DMS53 treated with DMSO at 0.1 percent for 48 hours (cell line): ENCODE measurements around the gene SLC22A13.
"Not testable (repeated sequence)": the region's sequence is repeated elsewhere in the genome, so short reads cannot be mapped to it uniquely, and the experiment has no call there.

Experiments
- DNase-seq: peaks from one replicate; lab custom pipeline; 2025; ENCODE audit not compliant: unreplicated experiment; lab: John Stamatoyannopoulos, UW

The SLC22A13 gene

GRCh38 chr3:38297053-38297452 is 31.4 kb downstream of the SLC22A13 start:
- not testable (repeated sequence) for DNase-seq

DNA sequence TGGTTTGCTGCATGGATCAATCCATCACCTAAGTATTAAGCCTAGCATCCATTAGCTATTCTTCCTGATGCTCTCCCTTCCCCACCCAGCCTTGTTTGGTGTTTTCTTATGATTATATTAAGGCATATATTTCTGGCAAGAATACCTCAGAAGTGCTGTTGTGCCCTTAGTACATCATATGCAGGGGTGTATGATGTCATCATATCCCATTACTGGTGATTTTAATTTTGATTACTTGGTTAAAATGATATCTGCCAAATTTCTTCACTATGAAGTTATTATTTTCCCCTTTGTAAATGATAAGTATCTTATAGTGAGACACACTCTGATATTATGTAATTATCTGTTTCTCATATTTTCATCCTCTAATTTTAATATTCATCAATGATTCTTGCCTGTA is 31.9 kb downstream of the SLC22A13 start:
- no peak for DNase-seq

- DNase-seq, result no peak
Observed at GRCh38 chr3:38297947-38298711, 32.5 kb downstream of the SLC22A13 start.

DNA sequence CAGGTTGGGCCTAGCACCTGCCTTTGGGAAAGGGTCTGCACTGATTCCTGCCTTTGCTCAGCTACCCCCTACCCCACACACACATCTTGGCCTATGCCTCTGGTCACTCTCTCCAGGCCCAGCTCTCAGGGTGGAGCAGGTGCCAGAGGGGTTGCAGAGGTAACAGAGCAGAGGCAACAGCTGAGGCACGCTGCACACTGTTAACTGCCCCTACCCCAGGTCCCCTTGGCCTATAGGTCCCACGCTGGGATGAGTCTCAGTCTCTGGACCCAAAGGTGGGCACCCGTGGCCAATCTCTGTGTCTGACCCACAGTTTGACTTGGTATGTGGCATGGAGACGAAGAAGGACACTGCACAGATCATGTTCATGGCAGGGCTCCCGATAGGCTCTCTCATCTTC is 41.3 kb downstream of the SLC22A13 start:
- DNase-seq, result no peak

- no peak for DNase-seq
Observed at GRCh38 chr3:38307599-38307998, 42.0 kb downstream of the SLC22A13 start.

GRCh38 chr3:38308456-38308855 is 42.8 kb downstream of the SLC22A13 start:
- no peak for DNase-seq

GRCh38 chr3:38311476-38311875 is 45.9 kb downstream of the SLC22A13 start:
- DNase-seq, result no peak

DNA sequence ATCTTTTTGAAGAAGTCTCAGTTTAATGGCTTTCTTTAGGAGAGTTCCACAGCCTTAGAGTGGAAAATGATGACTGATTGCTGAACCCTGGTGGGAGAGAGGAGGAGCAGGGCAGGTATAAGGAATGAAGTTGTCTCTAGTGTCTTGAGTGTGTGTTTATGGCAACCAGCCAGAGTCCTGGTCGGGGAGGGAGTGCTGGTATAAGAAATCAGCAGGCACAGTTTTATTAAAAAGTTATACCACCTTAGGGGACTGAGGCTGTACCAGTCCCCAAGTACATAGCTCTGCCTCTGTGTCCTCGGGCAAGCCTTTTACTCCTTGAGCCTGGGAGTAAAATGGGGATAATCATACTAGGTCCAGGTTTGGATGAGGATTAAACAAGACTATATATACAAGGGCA is 46.3 kb downstream of the SLC22A13 start:
- no peak for DNase-seq

- DNase-seq, result no peak
Observed at GRCh38 chr3:38312356-38312755, 46.7 kb downstream of the SLC22A13 start.

DNA sequence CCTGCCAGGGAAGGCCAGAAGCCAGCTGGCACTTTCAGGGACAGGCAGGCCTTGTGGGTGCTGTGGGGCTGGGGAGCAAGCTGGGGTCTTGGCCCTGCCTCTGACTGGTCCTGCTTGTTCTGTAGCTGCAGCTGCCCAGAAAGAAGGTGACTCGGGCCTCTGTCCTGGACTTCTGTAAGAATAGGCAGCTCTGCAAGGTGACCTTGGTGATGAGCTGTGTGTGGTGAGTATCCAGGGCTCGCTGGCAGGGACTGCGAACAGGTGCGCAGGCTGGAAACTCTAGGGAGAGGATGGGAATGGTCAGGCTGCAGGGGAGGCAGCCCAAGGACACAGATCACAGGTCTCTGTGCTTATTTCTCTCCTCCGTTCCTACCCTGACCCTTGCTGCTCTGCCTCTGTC is 47.7 kb downstream of the SLC22A13 start:
- DNase-seq, result no peak

- DNase-seq, result no peak
Observed at GRCh38 chr3:38313695-38314094, 48.1 kb downstream of the SLC22A13 start.

DNA sequence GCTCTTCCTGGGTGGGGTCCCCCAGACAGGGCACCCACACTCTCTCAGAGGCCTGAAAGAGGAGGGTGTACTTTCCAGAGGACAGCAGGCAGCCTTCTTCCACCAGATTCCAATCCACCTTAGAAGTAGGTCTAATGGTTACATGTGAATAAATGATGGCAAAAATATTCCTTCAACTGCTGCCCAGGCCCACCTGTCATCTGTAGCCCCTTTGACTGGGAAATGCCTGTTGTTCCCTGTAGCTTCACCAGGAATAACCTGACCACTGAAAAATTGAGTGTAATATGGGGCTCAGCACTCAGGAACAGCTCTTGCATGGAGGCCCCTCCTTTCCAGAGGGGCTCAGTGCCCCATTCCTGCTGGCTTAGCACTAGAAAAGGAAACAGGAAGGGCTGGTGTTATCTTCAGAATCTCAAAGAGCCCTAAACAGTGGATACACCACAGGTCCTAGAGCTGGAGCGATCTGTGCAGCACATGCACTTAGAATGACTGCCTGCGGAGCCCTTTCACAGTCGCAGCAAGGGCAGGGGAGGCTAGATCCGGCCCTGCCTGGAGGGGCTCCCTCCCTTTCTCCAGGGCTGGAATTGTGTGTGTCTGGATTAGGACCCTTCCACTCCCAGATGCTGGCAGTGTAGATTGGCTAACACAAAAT is 48.6 kb downstream of the SLC22A13 start:
- DNase-seq, result no peak

DNA sequence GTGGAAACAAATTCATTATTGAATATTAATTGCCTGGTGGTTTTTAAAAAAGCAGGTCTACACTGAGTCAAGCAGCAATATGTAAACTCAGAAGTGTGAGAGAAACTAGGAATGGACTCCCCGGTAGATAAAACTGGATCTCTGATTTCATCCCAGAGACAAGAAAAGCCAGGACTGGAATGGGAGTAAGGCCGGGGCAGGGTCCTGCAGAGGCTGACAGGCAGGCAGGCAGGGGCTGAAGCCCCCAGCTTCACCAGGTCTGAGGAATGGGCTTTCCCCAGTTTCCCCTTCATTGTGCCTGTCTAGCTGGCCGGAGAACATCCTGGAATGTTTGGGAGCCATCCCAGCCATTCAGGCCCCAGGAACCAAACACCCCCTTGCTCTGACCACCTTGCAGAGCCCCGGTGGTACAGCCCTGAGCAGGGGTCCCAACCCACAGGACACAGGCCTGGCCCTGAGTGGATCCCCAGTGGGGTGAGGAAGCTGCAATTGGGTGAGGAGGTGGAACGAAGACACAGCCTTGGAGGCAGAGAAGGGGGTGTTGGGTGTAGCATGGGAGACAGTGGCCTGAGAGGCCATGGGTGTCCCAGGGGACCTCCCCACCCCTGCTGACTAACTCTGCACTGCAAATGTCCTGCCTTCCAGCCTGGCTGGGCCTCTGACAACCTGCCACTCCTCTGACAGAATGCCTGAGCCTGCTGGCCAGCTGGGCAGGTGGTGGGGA is 49.3 kb downstream of the SLC22A13 start:
- DNase-seq, result no peak

- DNase-seq, result no peak
Observed at GRCh38 chr3:38315488-38316230, 50.0 kb downstream of the SLC22A13 start.

DNA sequence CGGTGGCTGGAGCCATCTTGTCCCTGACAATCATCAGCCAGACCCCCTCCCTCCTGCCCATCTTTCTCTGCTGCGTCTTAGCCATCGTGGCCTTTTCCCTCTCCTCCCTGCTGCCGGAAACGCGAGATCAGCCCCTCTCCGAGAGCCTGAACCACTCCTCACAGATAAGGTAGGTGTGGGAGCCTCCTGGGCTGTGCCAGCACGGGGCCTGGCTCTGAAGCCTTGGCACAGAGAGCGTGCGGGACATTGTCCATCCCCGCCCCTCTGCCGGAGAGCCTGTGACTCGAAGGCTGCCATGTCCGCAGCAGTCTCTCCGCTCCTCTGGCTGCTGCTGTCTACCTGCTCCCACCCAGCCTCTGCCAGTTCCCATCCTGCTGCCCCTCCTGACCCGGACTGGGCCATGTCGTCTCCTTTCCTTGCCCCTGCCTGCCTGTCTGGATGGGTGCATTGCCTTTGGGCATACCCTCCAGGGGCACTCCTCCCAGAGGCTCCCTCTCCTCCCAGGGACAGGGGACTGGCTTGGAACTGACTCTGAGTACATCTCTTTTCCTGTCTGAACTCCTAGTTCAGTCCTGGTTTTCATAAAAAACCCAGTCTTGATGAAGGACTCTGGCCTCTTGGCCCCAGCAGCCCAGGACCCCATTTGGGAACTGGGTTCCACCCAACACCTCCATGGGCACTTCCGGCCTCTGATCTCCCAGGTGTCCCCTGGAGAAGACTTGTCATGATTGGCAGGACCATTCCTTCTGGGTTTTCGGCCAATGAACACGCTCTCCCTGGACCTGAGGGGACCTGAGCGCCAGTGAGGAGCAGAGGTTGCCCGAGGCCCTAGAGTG is 51.0 kb downstream of the SLC22A13 start:
- no peak for DNase-seq

- DNase-seq, result no peak
Observed at GRCh38 chr3:38317192-38317759, 51.7 kb downstream of the SLC22A13 start.

GRCh38 chr3:38318766-38319671 is 53.4 kb downstream of the SLC22A13 start:
- DNase-seq, result no peak

DNA sequence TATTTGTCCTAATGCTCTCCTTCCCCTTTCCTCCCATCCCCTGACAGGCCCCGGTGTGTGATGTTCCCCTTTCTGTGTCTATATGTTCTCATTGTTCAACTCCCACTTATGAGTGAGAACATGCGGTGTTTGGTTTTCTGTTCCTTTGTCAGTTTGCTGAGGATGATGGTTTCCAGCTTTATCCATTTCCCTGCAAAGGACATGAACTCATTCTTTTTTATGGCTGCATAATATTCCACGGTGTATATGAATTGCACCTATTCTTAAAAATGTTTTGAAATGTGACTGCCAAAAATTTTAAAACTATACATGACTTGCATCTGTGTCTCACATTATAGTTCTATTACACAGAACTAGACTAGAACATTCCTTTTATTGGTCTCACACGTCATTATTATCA is 55.0 kb downstream of the SLC22A13 start:
- DNase-seq, result not testable (repeated sequence)

- DNase-seq, result no peak
Observed at GRCh38 chr3:38323060-38323459, 57.4 kb downstream of the SLC22A13 start.
